ENCODE measurements around the gene LONRF3. TPM values are rescaled to one million over a fixed set of nuclear protein-coding genes. Genes with fewer than 3 reads are reported as not detected.
A peak's percentile ranks its signal among the peaks of the same experiment; 100 is the strongest.

LONRF3 gene
- total RNA-seq (1 to 10 TPM; 5.5 to 8.2 (median 5.9) TPM), polyA plus RNA-seq (2.1 TPM)
- long read RNA-seq, donor 1, partial matches to known transcripts, result 2 of 8 reads
- long read RNA-seq, donor 1, other reads (novel, unspliced or antisense), result 1 of 8 reads
- long read RNA-seq, donor 2, partial matches to known transcripts, result 0 of 1 reads
- long read RNA-seq, donor 2, other reads (novel, unspliced or antisense), result 0 of 1 reads
- long read RNA-seq, donor 3, partial matches to known transcripts, result 1 of 5 reads
- long read RNA-seq, donor 3, other reads (novel, unspliced or antisense), result 4 of 5 reads
- long read RNA-seq, donor 4, partial matches to known transcripts, result 0 of 1 reads
- long read RNA-seq, donor 4, other reads (novel, unspliced or antisense), result 1 of 1 reads

- no peaks in the 10 kb centered on the region for H3K9me3 ChIP-seq (ENCODE audit: control insufficient read depth, low read length)
- WGBS, result under 1% methylated on average over 45 of the region's 45 CpGs
- DNase-seq (peak; percentile 76 to 93 (median 90)), ATAC-seq (peak; percentile 73 to 83)
- H3K4me3 ChIP-seq (ENCODE audit: low read length), result peak within 1 kb of the TSS; percentile 68
- H3K4me1 ChIP-seq (ENCODE audit: control insufficient read depth, insufficient read depth, low read length), result no peaks in the 10 kb centered on the region
- H3K27me3 ChIP-seq (ENCODE audit: control insufficient read depth, insufficient read depth), result no peaks in the 10 kb centered on the region
- intact Hi-C loops (cut with DNase I), result no loop called here
- H3K27ac ChIP-seq (ENCODE audit: low read length), result peak within 1 kb of the TSS; percentile 53
Measured at GRCh38 chrX:118974088-118974907, at the start of gene LONRF3. TSS of gene LONRF3 (plus strand) at chrX:118974618. CDS start at chrX:118974781, 163 bp downstream.

DNA sequence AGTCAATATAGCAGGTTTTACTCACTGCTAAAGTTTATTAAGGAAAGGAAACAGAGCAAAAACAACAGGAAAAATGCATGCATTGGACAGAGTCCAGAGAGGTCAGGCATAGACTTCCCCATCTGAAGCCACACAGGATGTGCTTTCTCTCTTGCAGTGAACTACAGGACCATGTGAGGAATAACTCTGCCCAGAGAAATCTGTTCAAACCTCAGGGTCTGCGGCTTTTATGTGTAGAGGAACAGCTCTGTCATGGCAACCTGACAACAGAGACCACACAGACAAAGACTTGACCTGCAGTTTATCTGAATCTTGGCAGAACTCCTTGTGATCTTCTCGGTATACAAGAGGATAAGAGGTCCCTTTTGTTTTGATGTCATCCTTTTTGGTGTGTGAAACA is 46.3 kb upstream of the LONRF3 start:
- H3K4me1 ChIP-seq (ENCODE audit: control insufficient read depth, insufficient read depth, low read length), result no peaks in the 10 kb centered on the region
- intact Hi-C loops (cut with DNase I), result no loop called here
- H3K4me3 ChIP-seq (ENCODE audit: low read length), result no peak overlapping the region
- H3K27ac ChIP-seq (ENCODE audit: low read length), result no peak overlapping the region
- H3K27me3 ChIP-seq (ENCODE audit: control insufficient read depth, insufficient read depth), result no peaks in the 10 kb centered on the region
- WGBS, result 10% methylated on average over 2 of the region's 2 CpGs
- ATAC-seq (no peak), DNase-seq (no peak)
- H3K9me3 ChIP-seq (ENCODE audit: control insufficient read depth, low read length), result no peaks in the 10 kb centered on the region

- intact Hi-C loops (cut with DNase I), result no loop called here
- WGBS, result 94% methylated on average over 1 of the region's 1 CpG
- Histone ChIP-seq H3K27me3 (ENCODE audit: control insufficient read depth, insufficient read depth) (no peaks in the 10 kb centered on the region), H3K9me3 (ENCODE audit: control insufficient read depth, low read length) (no peaks in the 10 kb centered on the region), H3K4me1 (ENCODE audit: control insufficient read depth, insufficient read depth, low read length) (no peaks in the 10 kb centered on the region), H3K4me3 (ENCODE audit: low read length) (no peak overlapping the region), H3K27ac (ENCODE audit: low read length) (no peak overlapping the region)
- DNase-seq (no peak), ATAC-seq (no peak)
Measured at GRCh38 chrX:118935352-118935751, 39.1 kb upstream of the LONRF3 start.

DNA sequence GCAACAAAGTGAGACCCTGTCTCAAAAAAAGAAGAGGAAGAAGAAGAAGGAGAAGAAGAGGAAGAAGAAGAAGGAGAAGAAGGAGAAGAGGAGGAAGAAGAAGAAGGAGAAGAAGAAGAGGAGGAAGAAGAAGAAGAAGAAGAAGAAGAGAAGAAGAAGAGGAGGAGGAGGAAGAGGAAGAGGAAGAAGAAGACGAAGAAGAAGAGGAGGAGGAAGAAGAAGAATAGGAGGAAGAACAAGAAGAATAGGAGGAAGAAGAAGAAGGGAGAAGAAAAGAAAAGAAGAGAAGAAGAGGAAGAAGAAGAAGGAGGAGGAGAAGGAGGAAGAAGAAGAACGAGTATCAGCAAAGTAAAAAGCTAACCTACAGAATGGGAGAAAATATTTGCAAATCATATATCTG is 33.3 kb upstream of the LONRF3 start:
- Histone ChIP-seq H3K27me3 (ENCODE audit: control insufficient read depth, insufficient read depth) (no peaks in the 10 kb centered on the region), H3K4me1 (ENCODE audit: control insufficient read depth, insufficient read depth, low read length) (no peaks in the 10 kb centered on the region), H3K27ac (ENCODE audit: low read length) (no peak overlapping the region), H3K9me3 (ENCODE audit: control insufficient read depth, low read length) (no peaks in the 10 kb centered on the region), H3K4me3 (ENCODE audit: low read length) (no peak overlapping the region)
- DNase-seq (no peak), ATAC-seq (no peak)
- intact Hi-C loops (cut with DNase I), result no loop called here
- WGBS, result 70% methylated on average over 2 of the region's 2 CpGs

DNA sequence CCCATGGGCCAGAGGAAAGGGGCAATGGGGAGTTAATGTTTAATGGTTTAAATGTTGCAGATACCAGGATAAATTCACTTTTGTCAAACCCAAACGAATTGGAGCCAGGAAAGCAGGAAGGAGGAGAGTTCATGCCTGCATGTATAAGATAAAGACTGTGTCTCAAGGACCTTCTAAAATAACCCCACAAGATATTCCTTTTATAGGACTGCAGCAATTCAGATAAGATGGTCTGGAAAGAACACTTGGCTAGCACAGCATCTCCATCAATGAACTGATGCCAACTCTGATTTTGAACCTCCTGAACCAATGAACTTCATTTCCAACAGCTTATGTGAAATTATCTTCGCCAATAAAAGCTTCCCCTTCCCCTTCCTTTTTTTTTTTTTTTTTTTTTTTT is 31.3 kb upstream of the LONRF3 start:
- ATAC-seq (no peak), DNase-seq (no peak)
- WGBS, result 28% methylated on average over 2 of the region's 2 CpGs
- intact Hi-C loops (cut with DNase I), result no loop called here
- H3K9me3 ChIP-seq (ENCODE audit: control insufficient read depth, low read length), result no peaks in the 10 kb centered on the region
- no peaks in the 10 kb centered on the region for H3K4me1 ChIP-seq (ENCODE audit: control insufficient read depth, insufficient read depth, low read length)
- no peak overlapping the region for H3K4me3 ChIP-seq (ENCODE audit: low read length)
- no peaks in the 10 kb centered on the region for H3K27me3 ChIP-seq (ENCODE audit: control insufficient read depth, insufficient read depth)
- no peak overlapping the region for H3K27ac ChIP-seq (ENCODE audit: low read length)

DNA sequence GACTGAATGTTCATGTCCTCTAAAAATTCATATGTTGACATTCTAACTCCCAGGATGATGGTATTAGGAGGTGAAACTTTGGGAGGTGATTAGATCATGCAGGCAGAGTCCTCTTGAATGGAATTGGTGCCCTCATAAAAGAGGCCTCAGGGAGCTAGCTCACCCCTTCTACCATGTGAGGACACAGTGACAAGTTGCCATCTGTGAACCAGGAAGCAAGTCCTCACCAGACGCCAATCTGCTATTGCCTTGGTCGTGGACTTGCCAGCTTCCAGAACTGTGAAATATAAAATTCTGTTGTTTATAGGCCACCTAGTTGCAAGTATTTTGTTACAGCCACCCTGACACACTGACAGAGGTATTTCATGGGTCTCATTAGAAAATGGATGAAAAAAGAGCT is 28.5 kb upstream of the LONRF3 start:
- intact Hi-C loops (cut with DNase I), result no loop called here
- H3K4me3 ChIP-seq (ENCODE audit: low read length), result no peak overlapping the region
- ATAC-seq (no peak), DNase-seq (no peak)
- H3K27ac ChIP-seq (ENCODE audit: low read length), result no peak overlapping the region
- no peaks in the 10 kb centered on the region for H3K4me1 ChIP-seq (ENCODE audit: control insufficient read depth, insufficient read depth, low read length)
- no peaks in the 10 kb centered on the region for H3K27me3 ChIP-seq (ENCODE audit: control insufficient read depth, insufficient read depth)
- no peaks in the 10 kb centered on the region for H3K9me3 ChIP-seq (ENCODE audit: control insufficient read depth, low read length)
- WGBS, result 70% methylated on average over 2 of the region's 2 CpGs

- intact Hi-C loops (cut with DNase I), result no loop called here
- no peak for ATAC-seq
- 55% methylated on average over 1 of the region's 1 CpG for WGBS
Measured at GRCh38 chrX:118948270-118948669, 26.1 kb upstream of the LONRF3 start.

GRCh38 chrX:118961866-118962560 is 12.4 kb upstream of the LONRF3 start:
- Histone ChIP-seq H3K27ac (ENCODE audit: low read length) (no peak overlapping the region), H3K27me3 (ENCODE audit: control insufficient read depth, insufficient read depth) (no peaks in the 10 kb centered on the region), H3K9me3 (ENCODE audit: control insufficient read depth, low read length) (no peaks in the 10 kb centered on the region), H3K4me3 (ENCODE audit: low read length) (no peak overlapping the region), H3K4me1 (ENCODE audit: control insufficient read depth, insufficient read depth, low read length) (no peaks in the 10 kb centered on the region)
- 42% methylated on average over 4 of the region's 4 CpGs for WGBS
- intact Hi-C loops (cut with DNase I), result no loop called here
- ATAC-seq, result no peak
- no peak for DNase-seq

More at GRCh38 chrX:118948270-118948669, 26.1 kb upstream of the LONRF3 start:
- no peak for DNase-seq
- no peak overlapping the region for H3K27ac ChIP-seq (ENCODE audit: low read length)
- H3K4me3 ChIP-seq (ENCODE audit: low read length), result no peak overlapping the region
- no peaks in the 10 kb centered on the region for H3K27me3 ChIP-seq (ENCODE audit: control insufficient read depth, insufficient read depth)
- no peaks in the 10 kb centered on the region for H3K9me3 ChIP-seq (ENCODE audit: control insufficient read depth, low read length)
- H3K4me1 ChIP-seq (ENCODE audit: control insufficient read depth, insufficient read depth, low read length), result no peaks in the 10 kb centered on the region

DNA sequence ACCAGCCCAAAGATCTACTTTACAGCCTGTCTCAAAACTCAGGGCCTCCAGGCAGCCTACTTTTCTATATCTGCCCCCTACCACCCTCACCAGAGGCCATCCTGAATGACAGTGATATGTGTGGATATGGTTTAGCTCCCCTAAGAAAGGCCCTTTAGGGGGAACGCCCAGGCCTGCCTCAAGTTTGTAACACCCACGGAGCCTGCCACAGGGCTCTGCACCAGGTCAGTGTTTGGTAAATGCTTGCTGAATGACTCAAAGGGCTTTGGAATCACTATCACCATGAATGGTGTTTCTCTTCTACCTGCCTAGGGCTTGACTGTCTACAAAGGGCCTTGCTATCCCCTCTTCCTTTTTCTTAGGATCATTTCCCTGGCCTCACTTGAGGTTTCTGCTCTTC is 11.3 kb upstream of the LONRF3 start:
- Histone ChIP-seq H3K27ac (ENCODE audit: low read length) (no peak overlapping the region), H3K27me3 (ENCODE audit: control insufficient read depth, insufficient read depth) (no peaks in the 10 kb centered on the region), H3K4me1 (ENCODE audit: control insufficient read depth, insufficient read depth, low read length) (no peaks in the 10 kb centered on the region), H3K4me3 (ENCODE audit: low read length) (no peak overlapping the region), H3K9me3 (ENCODE audit: control insufficient read depth, low read length) (no peaks in the 10 kb centered on the region)
- ATAC-seq (no peak), DNase-seq (no peak)
- intact Hi-C loops (cut with DNase I), result no loop called here
- WGBS, result 94% methylated on average over 2 of the region's 2 CpGs

GRCh38 chrX:118964252-118964651 is 10.2 kb upstream of the LONRF3 start:
- no peak overlapping the region for H3K27ac ChIP-seq (ENCODE audit: low read length)
- ATAC-seq, result no peak
- H3K27me3 ChIP-seq (ENCODE audit: control insufficient read depth, insufficient read depth), result no peaks in the 10 kb centered on the region
- no peak for DNase-seq
- no peak overlapping the region for H3K4me3 ChIP-seq (ENCODE audit: low read length)
- no peaks in the 10 kb centered on the region for H3K9me3 ChIP-seq (ENCODE audit: control insufficient read depth, low read length)
- intact Hi-C loops (cut with DNase I), result no loop called here
- H3K4me1 ChIP-seq (ENCODE audit: control insufficient read depth, insufficient read depth, low read length), result no peaks in the 10 kb centered on the region
- WGBS, result 77% methylated on average over 2 of the region's 2 CpGs

GRCh38 chrX:118965395-118965794 is 9.0 kb upstream of the LONRF3 start:
- H3K9me3 ChIP-seq (ENCODE audit: control insufficient read depth, low read length), result no peaks in the 10 kb centered on the region
- H3K27me3 ChIP-seq (ENCODE audit: control insufficient read depth, insufficient read depth), result no peaks in the 10 kb centered on the region
- no peak overlapping the region for H3K4me3 ChIP-seq (ENCODE audit: low read length)
- WGBS, result 72% methylated on average over 4 of the region's 4 CpGs
- intact Hi-C loops (cut with DNase I), result no loop called here
- H3K27ac ChIP-seq (ENCODE audit: low read length), result no peak overlapping the region
- DNase-seq (no peak), ATAC-seq (no peak)
- no peaks in the 10 kb centered on the region for H3K4me1 ChIP-seq (ENCODE audit: control insufficient read depth, insufficient read depth, low read length)
